Stimulated activated naive CD4-positive, alpha-beta T cell treated with Interleukin-2 at 50 U/mL for 16 hours (primary cell): ENCODE results near the gene SRSF1.
"Not testable (repeated sequence)": the region's sequence is repeated elsewhere in the genome, so short reads cannot be mapped to it uniquely, and the experiment has no call there.

Source experiments
- DNase-seq: peaks from one replicate; lab custom pipeline; 2025; lab: John Stamatoyannopoulos, UW

Gene SRSF1, protein sequence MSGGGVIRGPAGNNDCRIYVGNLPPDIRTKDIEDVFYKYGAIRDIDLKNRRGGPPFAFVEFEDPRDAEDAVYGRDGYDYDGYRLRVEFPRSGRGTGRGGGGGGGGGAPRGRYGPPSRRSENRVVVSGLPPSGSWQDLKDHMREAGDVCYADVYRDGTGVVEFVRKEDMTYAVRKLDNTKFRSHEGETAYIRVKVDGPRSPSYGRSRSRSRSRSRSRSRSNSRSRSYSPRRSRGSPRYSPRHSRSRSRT

DNA sequence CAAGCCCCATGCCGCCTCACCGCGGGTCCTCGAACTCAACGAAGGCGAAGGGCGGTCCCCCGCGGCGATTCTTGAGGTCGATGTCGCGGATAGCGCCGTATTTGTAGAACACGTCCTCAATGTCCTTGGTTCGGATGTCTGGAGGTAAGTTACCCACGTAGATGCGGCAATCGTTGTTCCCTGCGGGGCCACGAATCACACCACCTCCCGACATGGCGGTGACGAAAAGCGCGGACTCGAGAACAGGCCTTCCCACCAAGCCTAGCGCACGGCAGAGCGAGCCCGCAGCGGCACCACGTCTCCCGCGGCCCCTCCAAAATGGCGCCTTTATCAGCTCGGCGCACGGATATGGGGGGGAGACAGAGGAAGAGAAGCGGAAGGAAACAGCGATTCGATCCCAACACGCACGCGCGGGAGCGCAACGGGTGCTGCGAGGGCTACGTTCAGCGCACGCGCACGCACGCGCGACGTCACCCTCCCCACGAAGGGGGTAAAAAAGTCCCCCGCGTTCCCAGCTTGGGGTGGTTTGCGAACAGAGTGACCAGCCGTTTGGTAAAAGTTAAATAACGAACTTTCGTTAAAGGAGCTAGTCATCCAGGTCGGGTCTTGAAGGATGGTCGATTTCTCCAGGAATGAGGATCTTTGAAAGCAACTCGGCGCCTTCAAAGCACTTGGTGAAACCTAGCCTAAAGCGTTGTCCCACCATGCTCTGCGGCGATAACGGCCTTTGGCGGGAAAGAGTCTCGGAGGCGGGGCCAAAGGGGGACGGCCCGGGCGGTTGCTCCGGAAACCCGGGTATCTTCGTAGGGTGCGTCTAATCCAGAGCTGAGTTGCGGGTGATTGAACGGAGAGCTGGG lies at the start of gene SRSF1:
Gene SRSF1, minus strand, starts transcription at position 323 of the 857 bp plus-strand sequence. Its CDS starts 109 bp downstream, at position 214.
- DNase-seq: peak; percentile 95

DNA sequence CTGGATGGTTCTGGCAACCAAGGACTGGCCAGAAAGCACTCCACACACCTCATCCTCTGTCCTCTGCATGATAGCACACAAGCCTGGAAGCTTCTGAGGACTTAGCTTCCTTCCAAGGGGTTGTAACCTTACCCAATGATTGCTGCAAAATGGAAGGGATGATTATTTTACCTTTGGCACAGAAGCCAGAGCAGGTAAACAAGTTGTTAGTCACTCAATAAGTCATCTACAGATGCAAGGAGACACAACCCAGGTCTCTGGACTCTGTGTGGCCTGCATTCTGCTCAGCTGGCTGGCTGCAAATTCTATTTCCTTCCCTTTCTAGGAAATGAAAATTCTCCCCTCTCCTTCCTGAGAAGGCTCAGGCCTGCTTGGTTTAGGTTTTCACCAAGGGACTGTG lies 49.4 kb upstream of the SRSF1 start:
- DNase-seq: no peak

DNA sequence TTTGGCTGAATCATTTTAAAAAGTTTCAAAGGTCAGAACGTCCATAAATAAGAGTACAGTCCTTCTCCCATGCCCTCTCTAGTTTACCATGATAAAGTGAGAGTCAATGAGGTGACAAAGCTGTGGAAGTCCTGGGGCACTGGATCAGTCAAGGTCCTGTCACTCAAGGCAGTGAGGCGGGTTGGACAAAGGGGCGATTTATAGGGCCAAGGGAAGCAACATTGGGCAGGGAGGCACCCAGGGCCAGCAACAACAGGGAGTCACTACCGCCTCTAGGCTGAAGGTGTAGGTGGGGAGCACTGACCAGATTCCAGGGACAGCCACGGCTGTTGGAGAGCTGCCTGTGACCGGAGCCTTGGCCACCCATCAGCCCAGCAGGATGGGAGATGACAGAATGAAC lies 47.6 kb upstream of the SRSF1 start:
- no peak for DNase-seq

DNA sequence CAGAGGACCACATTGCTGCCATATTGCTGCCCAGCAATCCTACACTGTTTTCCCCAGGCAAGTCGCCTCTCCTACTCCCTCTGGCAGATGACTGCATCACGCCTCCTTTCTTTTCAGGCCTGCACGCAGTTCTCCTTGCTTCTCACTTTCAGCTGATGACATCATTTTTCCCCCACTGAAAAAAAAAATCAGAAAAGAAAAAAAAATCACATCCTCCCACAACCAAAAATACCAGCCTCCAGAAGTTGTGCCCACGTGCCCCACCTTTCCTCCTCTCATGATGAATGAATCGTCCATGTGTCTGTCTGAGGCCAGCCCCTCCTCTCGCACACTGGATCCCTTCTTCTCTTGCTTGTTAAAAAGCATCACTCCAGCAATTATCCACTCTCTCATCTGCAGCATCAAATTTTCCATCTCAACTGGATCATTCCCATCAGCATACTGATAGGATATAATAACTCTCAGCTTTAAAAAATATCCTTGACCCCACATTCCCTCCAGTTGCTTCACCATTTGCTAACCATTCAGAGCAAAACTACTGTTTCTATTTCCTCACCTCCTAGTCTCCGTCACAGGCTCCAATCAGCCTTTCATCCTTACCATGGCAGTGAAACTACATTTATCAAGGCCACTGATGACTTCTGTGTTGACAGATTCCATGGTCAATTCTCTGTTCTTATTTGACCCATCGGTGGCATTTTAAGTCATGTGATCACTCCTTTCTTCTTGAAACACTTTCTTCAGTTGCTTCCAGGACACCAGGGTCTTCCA lies 46.1 kb upstream of the SRSF1 start:
- DNase-seq: peak; percentile 4

GRCh38 chr17:58052407-58052806 lies 45.4 kb upstream of the SRSF1 start:
- DNase-seq: no peak

DNA sequence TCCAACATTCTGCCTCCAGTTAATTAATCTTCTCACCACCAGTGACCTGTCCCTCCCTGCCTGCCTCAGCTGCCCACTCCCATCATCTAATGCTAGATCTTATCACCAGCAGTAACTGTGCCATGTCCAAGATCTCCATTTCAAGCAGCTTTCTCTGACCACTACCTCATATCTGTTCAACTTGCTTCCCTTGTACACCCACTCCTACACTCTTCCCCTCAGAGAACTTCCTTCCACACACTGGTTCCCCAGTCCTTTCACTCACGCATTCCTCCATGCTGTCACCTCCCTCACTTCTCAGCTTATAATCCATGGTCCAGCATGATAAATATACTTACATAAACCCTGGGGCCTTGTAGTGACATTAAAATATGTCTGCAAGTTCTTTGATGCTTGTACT lies 44.4 kb upstream of the SRSF1 start:
- no peak for DNase-seq

DNA sequence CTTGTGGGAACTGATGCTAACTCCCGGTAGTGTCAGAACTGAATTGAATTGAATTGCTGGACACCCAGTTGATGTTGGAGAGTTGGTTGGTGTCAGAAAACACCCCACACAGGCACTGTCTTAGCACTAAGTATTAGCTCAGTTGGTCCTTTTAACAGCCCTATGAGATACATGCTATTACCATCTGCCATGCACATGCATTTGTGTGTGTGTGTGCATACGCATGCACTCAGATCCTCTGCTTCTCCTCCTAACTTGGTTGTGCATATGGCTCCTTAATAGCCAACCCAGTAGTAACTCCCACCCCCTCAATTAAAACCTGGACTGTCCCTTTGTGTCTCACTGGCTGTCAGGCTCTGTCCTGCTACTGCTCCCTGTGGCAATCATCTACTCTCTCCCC lies 43.9 kb upstream of the SRSF1 start:
- DNase-seq: no peak

- no peak for DNase-seq
Observed at GRCh38 chr17:58049533-58049932, 42.5 kb upstream of the SRSF1 start.

GRCh38 chr17:58047376-58048150 lies 40.5 kb upstream of the SRSF1 start:
- no peak for DNase-seq

- no peak for DNase-seq
Observed at GRCh38 chr17:58046239-58047094, 39.4 kb upstream of the SRSF1 start.

DNA sequence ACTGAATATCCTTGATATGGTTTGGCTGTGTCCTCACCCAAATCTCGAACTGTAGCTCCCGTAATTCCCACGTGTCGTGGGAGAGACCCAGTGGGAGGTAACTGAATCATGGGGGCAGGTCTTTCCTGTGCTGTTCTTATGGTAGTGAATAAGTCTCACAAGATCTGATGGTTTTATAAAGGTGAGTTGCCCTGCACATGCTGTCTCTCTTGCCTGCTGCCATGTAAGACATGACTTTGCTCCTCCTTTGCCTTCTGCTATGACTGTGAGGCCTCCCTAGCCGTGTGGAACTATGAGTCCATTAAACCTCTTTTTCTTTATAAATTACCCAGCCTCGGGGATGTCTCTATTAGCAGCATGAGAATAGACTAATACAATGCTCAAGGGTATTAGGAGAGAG lies 37.2 kb upstream of the SRSF1 start:
- DNase-seq: not testable (repeated sequence)

- no peak for DNase-seq
Observed at GRCh38 chr17:58043221-58044181, 36.5 kb upstream of the SRSF1 start.

- no peak for DNase-seq
Observed at GRCh38 chr17:58041161-58041560, 34.1 kb upstream of the SRSF1 start.

DNA sequence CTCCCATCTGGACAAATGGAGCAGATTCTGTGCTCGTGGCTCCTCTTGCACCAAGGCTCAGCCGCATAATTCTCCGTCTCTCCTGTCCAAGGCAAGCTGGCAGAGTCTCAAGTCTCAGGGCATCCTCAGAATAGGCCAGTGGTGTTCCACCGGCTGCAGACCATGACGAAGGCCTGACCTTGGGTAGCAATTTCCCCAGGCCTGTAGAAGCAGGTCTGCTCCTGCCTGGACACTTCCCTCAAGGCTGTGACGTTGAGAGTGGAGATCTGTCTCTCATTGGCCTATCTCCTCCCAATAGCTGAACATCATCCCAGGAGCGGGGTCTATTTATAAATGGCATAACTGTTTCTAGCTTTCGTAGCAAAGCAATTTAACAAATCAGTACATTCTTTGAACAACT lies 33.3 kb upstream of the SRSF1 start:
- DNase-seq: no peak

DNA sequence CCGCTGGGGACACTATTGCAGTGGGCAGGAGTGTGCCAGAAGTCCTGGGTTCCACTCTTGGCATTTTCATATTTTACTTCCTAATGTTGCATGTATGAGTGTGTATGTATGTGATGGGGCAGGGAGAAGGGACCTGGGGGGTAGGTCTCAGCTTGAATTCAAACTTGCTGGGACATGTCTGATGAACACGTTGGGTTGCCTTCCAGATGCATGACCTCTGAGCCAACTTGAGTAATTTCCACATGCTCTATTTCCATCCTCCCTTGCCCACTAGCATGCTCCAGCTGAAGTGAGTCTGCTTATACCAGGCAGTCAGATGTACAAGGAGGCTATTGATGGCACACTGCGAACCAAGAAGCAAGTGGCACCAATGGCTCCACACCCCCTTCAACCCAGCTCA lies 32.9 kb upstream of the SRSF1 start:
- DNase-seq: no peak

GRCh38 chr17:58032691-58033415 lies 25.8 kb upstream of the SRSF1 start:
- no peak for DNase-seq

GRCh38 chr17:58028578-58028977 lies 21.5 kb upstream of the SRSF1 start:
- DNase-seq: no peak

- DNase-seq: no peak
Observed at GRCh38 chr17:58020401-58020800, 13.4 kb upstream of the SRSF1 start.

DNA sequence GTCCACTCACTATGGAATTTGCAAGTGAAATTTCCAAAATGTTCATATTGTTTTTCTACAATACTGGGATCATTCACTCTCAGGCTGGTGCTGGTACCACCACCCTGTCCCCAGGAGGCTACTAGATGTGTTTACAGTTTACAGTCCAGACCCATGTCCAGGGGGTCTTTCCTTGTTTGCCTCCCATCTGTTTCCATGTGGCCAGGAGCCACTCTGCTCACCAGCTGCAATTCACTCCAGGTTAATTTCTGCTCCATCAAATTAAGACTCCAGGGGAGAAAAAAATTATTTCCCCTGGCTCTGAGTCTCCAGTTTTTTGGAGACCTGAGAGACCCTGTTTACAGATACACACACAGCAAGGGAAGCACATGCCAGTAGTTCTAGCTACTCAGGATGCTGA lies 12.5 kb upstream of the SRSF1 start:
- DNase-seq: no peak
